Epithelial cell of proximal tubule (primary cell): ENCODE results near the gene STOX1. TPM values are rescaled to one million over a fixed set of nuclear protein-coding genes. Genes with fewer than 3 reads are reported as not detected.

Experiments
- DNase-seq: peaks from one replicate; pipeline ENCODE4 v3.0.0-alpha.2; 2011; ENCODE audit warnings: low read depth
- H3K4me3 ChIP-seq: 2 replicates; pipeline ENCODE4 v1.5.1; 2011; ENCODE audit warnings: low read depth, mild to moderate bottlenecking, low read length
- total RNA-seq: library from RNA; depleted of rRNA; stranded (reverse); fragments of >200 nt; gene quantifications from 2 replicates; pipeline ENCODE4 v1.2.3, GENCODE V29; 2015
- TF ChIP-seq, protein P1 (sequence below): conservative IDR thresholded peaks from 2 replicates; pipeline ENCODE4 v1.5.1; 2012; ENCODE audit warnings: low read depth, mild to moderate bottlenecking, low read length

The STOX1 gene, protein sequence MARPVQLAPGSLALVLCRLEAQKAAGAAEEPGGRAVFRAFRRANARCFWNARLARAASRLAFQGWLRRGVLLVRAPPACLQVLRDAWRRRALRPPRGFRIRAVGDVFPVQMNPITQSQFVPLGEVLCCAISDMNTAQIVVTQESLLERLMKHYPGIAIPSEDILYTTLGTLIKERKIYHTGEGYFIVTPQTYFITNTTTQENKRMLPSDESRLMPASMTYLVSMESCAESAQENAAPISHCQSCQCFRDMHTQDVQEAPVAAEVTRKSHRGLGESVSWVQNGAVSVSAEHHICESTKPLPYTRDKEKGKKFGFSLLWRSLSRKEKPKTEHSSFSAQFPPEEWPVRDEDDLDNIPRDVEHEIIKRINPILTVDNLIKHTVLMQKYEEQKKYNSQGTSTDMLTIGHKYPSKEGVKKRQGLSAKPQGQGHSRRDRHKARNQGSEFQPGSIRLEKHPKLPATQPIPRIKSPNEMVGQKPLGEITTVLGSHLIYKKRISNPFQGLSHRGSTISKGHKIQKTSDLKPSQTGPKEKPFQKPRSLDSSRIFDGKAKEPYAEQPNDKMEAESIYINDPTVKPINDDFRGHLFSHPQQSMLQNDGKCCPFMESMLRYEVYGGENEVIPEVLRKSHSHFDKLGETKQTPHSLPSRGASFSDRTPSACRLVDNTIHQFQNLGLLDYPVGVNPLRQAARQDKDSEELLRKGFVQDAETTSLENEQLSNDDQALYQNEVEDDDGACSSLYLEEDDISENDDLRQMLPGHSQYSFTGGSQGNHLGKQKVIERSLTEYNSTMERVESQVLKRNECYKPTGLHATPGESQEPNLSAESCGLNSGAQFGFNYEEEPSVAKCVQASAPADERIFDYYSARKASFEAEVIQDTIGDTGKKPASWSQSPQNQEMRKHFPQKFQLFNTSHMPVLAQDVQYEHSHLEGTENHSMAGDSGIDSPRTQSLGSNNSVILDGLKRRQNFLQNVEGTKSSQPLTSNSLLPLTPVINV
- total RNA-seq, result 0.23 and 1.2 TPM in 2 replicates

DNA sequence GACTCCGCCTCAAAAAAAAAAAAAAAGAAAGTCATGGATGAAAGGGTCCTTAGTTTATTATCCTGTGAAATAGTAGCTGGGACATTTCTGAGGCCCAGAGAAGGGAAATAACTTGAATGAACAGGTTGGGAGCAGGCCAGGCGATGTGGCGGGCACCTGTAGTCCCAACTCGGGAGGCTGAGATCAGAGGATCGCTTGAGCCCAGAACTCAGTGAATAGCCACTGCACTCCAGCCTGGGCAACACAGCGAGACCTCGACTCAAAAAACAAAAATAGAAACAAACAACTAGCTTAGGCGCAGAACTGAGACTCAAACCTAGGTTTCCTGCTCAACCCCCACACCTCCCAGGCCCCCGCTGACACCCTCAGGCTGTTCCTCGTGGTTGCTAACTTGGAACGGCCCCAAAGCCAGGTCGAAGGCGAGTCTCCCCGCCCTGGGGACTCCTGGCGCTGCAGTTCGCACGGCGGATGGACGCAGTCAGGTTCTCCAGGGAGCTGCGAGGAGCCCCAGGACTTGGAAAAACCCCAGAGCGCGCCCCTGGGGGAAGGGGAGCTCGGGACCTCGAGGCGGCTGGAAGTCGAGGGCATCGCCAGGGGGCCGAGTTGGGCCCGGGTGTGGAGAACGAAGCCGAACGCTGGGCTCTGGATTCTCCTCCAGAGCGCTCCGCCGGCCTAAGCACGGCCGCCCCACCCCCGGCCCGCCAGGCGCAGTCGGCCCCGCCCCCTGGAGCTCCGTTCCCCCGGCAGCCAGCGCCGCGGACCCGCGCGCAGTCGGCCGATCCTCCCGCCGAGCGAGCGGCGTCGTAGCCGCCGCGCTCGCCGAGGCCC is at the start of gene STOX1:
STOX1 (plus strand) TSS at position 768 of the 828 bp plus-strand sequence. CDS start 93 bp downstream, outside the sequence.
- TF ChIP-seq, protein P1, sequence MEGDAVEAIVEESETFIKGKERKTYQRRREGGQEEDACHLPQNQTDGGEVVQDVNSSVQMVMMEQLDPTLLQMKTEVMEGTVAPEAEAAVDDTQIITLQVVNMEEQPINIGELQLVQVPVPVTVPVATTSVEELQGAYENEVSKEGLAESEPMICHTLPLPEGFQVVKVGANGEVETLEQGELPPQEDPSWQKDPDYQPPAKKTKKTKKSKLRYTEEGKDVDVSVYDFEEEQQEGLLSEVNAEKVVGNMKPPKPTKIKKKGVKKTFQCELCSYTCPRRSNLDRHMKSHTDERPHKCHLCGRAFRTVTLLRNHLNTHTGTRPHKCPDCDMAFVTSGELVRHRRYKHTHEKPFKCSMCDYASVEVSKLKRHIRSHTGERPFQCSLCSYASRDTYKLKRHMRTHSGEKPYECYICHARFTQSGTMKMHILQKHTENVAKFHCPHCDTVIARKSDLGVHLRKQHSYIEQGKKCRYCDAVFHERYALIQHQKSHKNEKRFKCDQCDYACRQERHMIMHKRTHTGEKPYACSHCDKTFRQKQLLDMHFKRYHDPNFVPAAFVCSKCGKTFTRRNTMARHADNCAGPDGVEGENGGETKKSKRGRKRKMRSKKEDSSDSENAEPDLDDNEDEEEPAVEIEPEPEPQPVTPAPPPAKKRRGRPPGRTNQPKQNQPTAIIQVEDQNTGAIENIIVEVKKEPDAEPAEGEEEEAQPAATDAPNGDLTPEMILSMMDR, result no peak
- no peak for DNase-seq
- peak within 1 kb of the TSS; percentile 65 for H3K4me3 ChIP-seq

DNA sequence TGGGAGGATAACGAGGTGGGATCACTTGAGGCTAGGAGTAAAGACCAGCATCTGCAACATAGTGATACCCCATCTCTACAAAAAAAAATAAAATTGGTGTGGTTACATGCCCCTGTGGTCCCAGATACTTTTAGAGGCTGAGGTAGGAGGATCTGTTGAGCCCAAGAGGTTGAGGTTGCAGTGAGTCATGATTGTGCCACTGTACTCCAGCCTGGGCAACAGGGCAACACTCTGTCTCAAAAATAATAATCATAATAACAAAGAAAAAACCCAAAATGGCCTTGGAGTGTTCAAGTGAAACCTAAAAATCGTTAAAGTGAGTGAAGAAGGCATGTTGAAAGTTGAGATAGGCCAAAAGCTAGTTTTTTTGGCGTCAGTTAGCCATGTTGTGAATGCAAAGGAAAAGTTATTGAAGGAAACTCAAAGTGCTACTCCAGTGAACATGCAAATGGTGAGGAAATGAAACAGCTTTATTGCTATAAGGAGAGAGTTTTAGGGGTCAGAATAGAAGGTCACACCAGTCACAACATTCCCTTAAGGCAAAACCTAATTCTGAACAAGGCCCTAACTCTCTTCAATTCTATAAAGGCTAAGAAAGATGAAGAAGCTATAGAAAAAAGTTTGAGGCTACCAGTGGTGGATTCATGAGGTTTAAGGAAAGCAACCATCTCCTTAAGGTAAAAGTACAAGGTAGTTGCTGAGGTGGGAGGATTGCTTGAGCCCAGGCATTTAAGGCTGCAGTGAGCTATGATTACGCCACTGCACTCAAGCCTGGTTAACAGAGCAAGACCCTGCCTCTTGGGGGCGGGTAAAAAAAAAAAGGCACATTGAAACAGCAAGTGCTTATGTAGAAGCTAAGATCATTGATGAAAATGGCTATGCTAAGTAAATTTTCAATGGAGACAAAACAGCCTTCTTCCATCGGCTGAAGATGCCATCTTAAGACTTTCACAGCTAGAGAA is 45.4 kb upstream of the STOX1 start:
- TF ChIP-seq, protein P1, result no peak
- no peak overlapping the region for H3K4me3 ChIP-seq
- no peak for DNase-seq

DNA sequence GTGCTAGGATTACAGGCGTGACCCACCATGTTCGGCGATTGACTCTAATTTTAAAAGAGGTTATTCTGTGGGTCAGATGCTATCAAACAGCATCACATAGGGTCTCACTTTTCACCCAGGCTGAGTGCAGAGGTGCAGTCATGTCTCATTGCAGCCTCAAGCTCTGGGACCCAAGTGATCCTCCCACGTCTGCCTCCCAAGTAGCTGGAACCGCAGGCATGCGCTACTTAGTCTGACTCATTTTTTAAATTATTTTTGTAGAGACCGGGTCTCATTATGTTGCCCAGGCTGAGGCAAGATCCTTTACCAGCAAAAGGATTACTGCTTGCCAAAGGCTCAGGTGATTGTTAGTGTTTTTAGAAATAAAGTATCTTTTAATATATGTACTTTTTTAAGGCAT is 42.9 kb upstream of the STOX1 start:
- DNase-seq, result no peak
- H3K4me3 ChIP-seq, result no peak overlapping the region
- TF ChIP-seq, protein P1, result no peak

DNA sequence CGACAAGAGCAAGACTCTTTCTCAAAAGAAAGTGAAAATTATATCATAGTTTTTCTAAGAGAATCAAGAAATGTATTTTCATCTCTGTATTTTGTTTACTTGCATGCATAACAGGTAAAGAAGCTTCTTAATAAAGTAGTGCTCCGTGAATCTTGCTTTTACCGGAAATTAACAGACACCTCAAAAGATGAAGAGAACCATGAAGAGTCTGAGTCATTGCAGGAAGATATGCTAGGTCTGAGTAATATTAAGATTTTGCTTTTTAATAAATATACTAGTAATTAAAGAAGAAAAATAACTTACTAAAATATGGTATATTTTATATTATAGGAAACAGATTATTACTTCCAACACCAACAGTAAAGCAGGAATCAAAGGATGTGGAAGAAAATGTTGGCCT is 39.5 kb upstream of the STOX1 start:
- no peak for DNase-seq
- H3K4me3 ChIP-seq, result no peak overlapping the region
- TF ChIP-seq, protein P1, result no peak

DNA sequence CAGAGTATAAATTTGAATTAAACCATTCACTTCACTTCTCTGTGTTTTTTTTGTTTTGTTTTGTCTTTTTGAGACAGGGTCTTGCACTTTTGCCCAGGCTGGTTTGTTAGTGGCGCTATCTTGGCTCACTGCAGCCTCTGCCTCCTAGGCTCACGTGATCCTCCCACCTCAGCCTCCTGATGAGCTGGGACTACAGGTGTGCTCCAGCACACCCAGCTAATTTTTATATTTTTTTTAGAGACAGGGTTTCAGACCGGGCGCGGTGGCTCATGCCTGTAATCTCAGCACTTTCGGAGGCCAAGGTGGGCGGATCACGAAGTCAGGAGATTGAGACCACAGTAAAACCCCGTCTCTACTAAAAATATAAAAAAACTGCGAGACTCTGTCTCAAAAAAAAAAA is 36.9 kb upstream of the STOX1 start:
- H3K4me3 ChIP-seq, result no peak overlapping the region
- DNase-seq, result no peak
- TF ChIP-seq, protein P1, result no peak
